Measurements from ENCODE around the gene STIM1.

STIM1 gene

DNA sequence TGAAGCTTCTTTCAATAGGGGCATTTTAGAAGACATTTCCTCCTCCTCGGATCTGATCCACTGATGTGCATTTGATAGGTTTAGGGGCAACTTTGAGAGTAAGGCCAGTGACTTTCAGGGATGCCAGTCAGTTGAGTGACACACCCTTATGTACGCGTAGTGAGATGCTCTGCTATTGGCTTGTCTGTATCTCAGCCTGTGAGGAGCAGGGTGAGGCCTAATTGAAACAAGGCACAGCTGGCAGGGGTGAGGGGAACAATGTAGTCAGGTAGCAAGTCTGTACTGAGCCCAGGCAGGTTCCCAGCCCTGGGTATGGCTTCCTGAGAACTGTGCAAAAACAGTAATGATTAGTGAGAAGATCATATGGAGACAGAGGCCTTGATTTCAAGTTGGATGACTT is 61.5 kb downstream of the STIM1 start:
- DNase-seq (ENCODE audit: low spot score), result no peak

DNA sequence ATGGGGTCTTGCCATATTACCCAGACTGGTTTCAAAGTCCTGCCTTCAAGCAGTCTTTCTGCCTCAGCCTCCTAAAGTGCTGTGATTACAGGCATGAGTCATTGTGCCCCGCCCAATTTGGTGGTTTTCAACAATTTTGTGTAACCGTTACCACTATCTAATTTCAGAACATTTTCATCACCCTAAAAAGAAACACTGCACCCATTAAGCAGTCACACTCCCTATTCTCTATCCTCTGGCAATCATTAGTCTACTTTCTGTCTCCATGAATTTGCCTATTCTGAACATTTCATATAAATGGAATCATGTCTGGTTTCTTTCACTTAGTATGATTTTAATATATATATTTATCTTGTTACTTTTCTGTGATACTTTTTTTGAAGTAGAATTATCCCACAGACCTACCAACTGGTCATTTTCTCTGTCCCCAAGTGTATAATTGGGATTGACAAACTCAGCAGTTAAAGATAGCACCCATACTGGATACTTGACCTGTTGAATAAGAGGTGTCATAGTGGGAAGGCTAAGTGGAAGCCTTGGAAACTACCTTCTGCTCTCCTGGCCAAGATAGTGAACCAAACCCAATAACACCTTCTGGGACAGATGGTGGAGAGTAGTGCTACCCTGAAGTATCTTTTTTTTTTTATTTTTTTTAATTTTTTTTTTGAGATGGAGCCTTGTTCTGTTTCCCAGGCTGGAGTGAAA is 64.8 kb downstream of the STIM1 start:
- DNase-seq (ENCODE audit: low spot score), result peak; percentile 83

DNA sequence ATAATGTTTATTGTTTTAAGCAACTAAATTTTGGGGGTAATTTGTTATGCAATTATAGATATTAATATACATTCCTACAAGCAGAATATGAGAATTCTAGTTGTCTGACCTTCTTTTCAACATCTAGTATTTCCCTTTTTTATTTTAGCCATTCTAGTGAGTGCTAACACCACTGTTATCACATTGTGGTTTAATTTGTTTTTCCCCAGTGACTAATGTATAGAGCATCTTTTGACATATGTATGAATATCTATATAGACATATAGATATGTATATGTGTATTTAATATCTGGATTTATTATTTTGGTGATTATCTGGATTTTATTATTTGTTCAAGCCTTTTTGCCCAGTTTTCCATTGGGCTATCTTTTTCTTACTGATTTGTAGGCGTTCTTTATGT is 66.6 kb downstream of the STIM1 start:
- no peak for DNase-seq (ENCODE audit: low spot score)

DNA sequence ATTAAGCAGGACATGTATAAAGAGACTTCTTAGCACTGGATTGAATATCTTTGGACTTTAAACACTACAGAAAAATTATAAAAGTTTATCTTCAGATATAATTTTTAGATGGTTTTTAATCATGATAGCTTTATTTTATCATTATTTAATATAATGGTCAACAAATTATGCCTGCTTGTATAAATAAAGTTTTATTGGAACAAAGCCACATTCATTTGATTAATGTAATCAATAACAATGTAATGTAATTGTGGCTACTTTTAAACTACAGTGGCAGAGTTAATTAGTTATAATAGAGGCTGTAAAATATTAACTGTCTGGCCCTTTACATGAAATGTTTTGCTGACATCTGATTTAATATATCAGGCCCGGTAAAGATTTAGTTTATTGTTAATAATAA is 70.0 kb downstream of the STIM1 start:
- no peak for DNase-seq (ENCODE audit: low spot score)

DNA sequence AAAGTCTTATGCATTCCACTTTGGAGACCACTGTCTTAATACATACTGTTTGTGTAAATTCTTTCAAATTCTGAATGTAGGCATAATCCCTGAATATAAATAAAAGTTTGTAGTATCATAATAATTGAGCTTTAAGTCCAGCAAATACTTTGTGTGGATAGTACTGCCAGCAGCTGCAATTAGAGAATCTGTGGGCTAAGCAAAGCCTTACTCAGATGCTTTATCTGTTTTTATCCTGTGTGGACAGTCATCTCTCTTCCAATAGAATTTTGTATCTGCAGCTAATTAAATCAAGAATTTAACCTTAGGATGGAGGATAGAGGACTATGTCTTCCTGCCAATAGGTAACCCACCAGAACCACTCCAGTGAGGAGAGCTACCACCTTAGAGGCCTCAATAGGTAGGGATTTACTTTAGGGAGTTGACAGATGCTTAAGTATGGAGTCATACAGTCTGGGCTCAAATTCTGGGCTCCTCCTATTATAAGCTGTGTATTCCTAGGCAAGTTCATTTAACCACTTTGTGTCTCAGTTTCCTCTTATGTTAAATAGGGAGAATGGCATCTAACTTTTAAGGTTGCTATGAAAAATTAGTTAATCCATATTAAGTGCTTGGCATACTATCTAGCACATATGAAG is 71.1 kb downstream of the STIM1 start:
- DNase-seq (ENCODE audit: low spot score), result no peak

DNA sequence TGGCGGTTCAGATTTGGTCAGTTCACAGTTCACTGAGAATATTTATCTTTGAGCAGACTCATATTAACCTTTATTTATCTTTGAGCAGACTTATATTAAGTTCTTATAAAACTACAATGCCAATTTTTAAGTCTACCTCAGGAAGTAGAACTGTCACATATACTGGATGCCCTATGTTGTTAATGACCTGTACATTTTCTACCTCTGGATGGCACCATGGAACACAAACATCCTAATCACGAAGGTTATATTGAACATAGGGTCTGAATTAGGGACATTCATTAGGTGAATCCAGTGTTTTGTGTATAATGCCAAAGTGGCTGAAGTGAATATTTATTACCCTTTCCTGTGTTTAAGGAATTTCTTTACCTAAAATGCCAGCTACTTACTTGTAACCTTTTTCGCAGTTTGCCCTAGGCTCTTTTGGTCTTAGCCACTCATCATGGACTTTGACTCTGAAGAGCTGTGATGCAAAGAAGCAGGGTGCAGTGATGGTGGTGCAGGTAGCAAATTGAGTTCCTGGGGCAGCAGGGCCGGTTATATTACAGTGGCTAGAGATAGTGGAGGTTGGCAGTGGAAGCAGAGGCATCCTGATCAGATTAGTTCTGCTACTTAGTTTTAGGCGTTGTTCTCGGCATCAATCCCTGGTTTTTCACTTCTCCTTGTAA is 71.8 kb downstream of the STIM1 start:
- no peak for DNase-seq (ENCODE audit: low spot score)

DNA sequence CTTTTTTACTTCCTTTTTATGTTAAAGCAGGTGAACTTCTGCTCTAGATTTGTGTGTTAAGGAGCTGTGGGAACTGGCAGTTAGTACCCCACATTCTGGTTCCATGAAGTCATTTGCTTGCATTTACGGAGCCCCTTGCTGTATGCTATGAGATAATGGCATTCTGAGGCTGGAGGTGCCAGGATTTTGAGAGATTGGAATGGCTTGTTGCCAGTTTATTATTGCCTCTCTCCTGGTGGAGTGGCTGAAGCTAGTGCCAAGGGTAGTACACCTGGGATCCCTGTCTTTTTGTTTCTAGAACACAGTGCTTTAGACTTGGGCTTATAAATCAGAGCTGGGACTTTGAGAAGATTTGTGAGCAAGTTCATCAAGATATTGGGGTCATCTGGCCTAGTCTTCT is 73.8 kb downstream of the STIM1 start:
- no peak for DNase-seq (ENCODE audit: low spot score)

DNA sequence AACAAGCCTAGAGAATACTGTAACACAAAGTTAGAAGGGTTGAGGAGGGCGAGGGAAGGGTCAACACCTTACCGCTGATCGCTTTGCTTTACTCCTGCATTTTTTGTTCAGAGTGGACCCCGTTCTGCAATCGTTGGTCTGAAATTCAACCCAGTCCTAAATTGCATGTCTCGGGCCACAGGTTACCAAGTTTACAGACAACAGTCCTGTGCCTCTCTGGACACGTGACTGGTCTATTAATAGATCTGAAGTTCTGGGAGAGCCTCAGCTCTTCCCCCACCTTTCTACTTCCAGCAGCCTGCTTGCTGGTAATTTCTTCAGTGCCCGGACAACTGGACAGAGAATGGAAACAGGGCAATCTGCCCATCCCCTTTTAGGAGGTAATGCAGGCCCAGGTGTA is 74.2 kb downstream of the STIM1 start:
- DNase-seq (ENCODE audit: low spot score), result no peak

DNA sequence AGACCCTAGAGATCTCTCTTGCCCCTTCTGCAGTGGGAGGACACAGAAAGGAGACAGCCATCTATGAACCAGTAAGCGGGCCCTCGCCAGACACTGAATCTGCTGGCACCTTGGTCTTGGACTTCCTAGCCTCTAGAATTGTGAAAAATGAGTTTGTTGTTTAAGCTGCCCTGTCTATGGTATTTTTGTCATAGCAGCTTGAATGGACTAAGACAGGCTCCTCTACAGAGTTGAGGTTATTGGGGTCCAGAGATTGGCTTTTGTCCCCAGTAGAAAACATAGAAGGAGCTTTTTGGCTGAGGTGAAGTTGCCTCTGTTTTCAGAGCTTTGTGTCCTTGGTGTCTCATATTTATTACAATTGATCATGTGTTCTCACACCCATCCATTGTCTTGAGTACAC is 77.2 kb downstream of the STIM1 start:
- no peak for DNase-seq (ENCODE audit: low spot score)

DNA sequence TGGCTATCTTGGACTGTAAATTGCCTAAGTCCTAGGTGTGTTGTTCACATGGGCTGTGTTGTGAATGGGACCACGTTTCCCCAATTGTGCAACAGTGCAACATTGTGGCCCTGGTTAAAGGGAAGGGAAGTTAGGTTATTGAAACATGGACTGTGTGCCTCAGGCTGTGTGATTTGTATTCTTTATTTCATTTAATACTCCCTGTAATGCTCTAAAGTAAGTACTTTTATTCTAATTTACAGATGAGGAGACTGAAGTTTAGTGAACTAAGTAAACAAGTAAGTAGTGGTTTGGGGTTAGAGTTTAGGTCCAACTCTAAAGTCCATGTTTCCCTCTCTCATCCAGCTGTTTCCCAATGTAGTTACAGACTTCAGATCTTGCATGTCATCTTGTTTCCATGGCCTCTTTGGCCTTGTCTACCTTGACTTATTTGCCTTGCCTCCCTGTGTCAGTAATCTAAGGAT is 77.7 kb downstream of the STIM1 start:
- no peak for DNase-seq (ENCODE audit: low spot score)

DNA sequence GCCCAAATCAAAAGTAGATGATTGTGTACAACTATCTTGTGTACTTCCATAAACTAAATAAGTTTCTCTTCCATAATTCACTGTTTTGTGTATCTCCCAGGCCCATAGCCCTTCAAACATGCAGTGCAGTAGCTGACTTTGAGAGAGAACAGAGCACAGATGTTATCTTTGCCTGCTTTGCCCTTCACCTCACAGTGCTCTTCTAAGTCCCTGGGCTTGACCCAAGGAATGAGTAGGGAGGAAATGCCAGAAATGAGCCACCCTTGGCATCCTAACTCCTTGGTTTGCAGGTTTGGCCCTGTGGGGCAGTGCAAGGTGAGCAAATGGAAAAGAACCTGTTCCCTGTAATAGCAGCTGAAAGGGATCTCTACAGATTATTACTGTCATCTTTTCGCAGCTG is 79.2 kb downstream of the STIM1 start:
- DNase-seq (ENCODE audit: low spot score), result no peak

DNA sequence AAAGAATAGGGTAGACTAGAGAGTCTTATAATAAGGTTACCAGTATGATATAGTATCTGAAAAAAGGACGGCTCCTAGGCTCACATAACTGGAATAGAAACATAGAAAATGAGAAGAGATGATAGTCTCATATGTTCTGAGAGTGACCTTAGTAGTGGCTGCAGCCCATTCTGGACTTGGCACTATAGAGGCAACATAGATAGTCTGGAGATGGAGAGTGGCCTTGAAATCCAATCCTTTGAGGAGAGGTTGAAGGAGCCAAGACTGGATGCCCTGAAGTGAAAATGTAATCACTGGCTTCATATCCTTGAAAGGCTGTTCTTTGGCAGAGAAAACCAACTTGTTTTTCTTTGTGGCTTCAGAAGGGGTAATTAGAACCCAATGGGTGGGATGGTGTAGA is 81.1 kb downstream of the STIM1 start:
- no peak for DNase-seq (ENCODE audit: low spot score)

DNA sequence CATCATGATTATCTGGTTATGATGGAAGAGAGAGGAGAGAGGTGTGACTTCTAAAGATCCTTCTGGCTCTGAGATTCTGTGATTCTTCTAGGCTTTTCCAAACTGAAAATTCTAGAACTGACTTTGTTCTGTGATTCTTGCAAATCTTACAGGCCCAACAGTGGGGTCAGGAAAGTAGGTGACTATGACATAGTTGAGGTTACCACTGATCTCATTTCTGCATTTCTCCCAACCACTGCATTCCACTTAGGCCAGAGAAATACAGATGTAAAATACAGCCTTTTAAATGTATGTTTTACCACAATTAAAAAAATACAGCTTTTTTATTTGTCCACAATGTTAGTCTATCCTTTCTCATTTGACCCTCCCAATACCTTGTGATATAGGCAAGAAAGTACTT is 83.7 kb downstream of the STIM1 start:
- DNase-seq (ENCODE audit: low spot score), result no peak

DNA sequence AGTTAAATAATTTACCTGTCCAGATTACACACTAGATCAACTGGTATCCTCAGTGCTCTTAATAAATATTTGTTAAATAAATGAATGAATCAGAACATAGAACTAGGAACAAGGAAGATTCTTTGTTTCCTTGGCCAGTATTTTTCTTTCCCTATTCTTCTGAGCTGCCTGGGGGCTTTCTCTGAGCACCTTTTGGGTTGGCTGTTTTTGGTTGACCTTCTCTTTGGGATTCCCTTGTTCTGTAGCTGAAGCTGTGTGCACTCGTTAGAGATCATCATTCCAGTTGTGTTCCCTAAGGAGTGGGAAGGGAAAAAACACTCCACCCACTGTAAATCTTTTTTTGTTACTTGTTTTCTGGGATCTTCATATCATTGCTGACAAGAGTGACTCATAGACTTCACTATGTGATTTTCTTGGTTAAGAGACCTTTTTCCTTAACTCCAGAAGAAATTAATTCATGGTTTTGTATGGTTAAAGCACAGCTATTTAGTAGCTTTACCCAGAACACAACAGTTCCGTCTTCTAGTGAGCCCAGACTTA is 84.3 kb downstream of the STIM1 start:
- DNase-seq (ENCODE audit: low spot score), result no peak

DNA sequence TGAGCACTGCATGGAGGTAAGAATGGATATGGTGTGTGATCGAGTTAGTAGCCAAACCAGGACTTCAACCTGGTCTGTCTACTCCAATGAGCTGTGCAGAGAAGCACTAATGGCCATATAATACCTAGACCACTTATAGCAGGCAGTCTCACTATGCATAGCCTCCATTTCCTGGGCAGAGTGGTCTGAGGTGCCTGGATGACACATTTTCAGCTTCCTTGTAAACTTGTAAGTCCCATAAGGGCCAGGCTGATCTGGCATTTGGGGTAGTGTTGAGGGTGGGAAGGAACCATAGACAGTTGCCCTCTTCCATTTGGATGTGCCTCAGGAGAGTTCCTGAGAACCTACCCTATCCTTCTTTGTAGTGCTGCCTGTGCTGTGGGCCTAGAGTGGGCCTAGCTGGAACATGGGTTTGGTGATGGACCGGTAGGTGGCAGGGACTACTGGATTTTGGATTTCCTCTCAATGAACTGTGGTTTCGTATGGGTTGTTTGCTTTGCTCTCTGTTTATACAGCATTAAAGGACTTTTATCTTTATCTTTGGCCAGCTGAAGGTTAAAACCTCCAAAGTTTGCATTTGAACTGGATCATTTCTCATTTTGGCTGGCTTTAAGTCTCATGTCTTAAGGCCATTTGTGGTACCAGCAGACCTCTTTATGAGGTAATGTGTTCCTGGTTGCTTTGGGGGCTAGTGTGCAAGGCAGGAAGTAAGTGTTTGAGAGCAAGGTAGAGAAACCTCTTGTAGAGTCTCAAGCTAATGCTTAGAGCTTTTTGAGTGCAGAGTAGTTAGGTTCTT is 86.9 kb downstream of the STIM1 start:
- DNase-seq (ENCODE audit: low spot score), result peak; percentile 31

DNA sequence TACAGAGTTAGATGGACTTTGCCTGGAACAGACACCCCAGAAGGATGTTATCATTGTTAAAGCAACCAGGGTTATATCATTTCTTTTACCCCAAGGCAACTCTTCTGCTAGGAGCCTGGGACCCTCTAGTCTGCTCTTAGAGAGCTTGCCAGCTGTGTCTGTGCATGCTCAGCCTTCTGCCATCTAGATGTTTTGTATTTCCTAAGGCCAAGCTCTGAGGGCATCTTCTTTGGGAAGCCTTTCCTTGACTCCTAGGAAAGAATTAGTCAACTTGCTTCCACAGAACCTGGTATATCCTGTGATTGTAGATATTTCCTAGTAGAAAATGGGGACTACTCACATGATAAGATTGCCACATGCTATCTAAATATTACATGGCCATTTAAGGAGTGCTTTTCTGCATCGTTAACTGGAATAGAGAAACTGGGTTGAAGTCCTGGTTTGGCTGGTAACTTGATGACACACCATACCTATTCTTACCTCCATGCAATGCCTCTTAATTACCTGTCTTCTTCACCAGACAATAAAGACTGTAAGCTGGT is 87.6 kb downstream of the STIM1 start:
- no peak for DNase-seq (ENCODE audit: low spot score)

DNA sequence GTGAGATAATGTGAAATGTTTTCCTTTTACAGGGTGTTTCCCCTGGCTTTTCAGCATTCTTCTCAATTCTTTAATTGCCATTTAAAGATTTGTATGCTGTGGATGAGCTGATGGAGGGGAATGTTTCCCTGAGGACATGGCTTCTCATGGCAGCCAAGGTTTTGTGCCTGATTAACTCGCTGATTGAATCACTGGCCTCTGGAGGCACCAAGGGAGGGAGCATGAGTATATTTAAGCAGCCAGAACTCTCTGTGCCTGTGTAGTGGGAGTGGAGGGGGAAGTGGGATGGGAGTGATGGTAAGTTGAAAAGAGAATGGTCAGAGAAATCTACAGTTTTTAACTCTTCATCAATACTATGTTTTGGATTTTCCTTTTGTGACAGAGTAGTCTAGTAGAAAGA is 88.7 kb downstream of the STIM1 start:
- no peak for DNase-seq (ENCODE audit: low spot score)

DNA sequence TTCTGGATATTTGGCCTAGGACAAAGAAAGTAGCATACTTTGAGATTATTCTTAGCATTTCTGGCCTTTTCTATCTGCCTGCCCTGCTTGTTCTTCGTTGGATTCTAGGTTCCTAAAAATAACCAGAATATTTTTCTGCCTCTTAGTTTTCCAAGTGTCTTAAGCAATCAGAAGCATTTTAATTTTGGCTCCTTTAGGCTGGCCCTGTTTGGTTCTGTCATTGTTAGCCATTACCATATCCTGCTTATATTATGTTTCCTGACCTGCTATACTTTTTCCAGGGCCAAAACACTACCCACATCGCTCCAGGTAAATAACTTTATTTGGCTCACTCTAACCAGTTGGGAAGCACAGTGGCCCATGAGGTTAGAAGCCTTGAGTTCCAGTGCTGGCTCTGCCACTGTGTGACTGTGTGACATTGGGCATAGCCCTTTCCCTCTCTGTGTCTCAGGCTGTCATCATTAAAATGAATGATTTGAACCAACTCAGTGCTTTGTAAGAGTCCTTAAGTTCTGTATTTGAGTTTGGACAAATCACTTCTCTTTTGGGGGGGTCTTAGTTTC is 91.1 kb downstream of the STIM1 start:
- no peak for DNase-seq (ENCODE audit: low spot score)

DNA sequence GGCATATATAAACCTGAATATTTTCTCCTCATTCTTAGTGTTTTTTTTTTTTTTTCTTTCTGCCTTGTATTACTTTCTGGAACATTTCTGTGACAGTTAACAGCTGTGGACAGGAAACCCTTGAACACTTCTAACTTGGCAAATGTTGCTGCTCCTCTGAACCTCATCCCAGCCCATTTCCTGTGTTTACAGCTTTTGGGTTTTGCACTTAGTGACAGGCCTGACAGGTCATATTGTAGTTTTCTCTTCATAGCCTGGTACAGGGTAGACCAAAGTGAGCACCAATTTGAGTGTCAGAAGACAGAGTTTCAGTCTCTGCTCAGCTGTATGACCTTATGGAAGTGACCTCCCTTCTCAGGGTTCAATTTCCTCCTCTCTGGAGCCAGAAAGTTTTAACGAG is 91.6 kb downstream of the STIM1 start:
- peak; percentile 80 for DNase-seq (ENCODE audit: low spot score)

DNA sequence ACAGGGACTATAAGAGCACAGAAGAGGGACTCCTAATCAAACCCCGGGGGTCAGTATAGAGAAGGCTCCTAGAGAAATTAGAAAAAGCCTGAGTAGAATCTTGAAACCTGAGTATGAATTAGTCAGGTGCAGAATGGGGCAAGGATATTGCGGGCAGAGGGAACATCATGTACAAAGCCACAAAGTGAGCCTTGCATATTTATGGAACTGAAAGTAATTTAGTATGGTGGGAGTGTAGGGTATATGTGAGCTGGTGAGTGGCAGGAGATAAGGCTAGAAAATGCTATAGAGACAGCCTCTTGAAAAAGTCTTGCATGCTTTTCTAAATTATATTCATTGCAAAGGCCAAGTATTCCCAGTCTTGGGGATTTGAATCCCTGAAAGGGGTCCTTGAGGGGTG is 93.7 kb downstream of the STIM1 start:
- DNase-seq (ENCODE audit: low spot score), result peak; percentile 42

DNA sequence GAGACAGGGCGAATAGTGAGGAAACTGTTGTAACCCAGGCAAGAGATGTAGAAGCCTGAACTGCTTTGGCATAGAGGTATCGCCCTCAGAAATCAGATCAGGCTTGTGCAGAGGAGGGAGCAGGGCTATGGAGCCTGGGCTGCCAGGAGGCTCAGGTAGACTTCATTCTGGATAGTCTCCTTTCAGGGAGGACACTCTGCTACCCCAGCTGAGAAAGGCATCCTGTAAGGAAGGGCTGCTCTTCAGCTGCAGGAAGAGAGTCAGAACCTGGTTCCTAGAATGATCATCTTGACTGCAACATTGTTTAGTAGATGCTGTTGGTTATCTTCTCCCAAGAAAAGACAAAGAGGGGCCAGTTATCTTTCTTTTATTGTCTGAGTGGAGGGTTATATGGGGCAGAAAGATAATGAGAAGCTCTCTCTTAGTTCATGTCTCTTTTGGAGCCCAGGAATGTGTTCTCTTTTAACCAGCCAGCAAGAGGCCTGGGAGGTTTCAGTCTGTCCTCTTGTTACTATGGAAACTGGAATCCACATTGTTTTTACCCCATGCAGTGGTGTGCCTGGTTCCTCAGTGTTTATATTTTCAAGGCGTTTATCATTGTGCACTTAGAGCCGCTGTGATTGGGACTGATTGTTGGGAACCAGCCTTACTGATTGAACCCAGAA is 95.7 kb downstream of the STIM1 start:
- DNase-seq (ENCODE audit: low spot score), result peak; percentile 43
